WTC11 (cell line): ENCODE measurements around the gene MAN2B1. TPM values are rescaled to one million over a fixed set of nuclear protein-coding genes. Genes with fewer than 3 reads are reported as not detected.

Experiments
- ATAC-seq: fragments of 200-7000 bp; cut with Tn5 transposase; 2 replicates; pipeline ENCODE4 v1.10.0; 2021; ENCODE audit warnings: mild to moderate bottlenecking, moderate library complexity
- CTCF ChIA-PET: fragments of 300-600 bp; sonication (Branson Sonifier 250); formaldehyde crosslinking; loops from one replicate; lab custom pipeline; 2021; ENCODE audit warnings: antibody characterized with exemption; lab: Charles Lee
- POLR2A ChIA-PET: fragments of 350-600 bp; sonication (Branson Sonifier 250); formaldehyde crosslinking; loops from one replicate; lab custom pipeline; 2021; ENCODE audit warnings: antibody characterized with exemption; lab: Charles Lee
- DNase-seq: peaks from one replicate; pipeline ENCODE4 v3.0.0; 2021; ENCODE audit warnings: low spot score
- H3K27ac Mint-ChIP-seq: 2 replicates; pipeline ENCODE4 v1.8.0; 2021; ENCODE audit warnings: mixed read lengths
- H3K27me3 Mint-ChIP-seq: 2 replicates; pipeline ENCODE4 v1.8.0; 2021; ENCODE audit warnings: low read depth, mild to moderate bottlenecking, moderate library complexity, mixed read lengths
- H3K36me3 Mint-ChIP-seq: 2 replicates; pipeline ENCODE4 v1.8.0; 2021; ENCODE audit warnings: mixed read lengths
- H3K4me1 Mint-ChIP-seq: 2 replicates; pipeline ENCODE4 v1.8.0; 2022; ENCODE audit warnings: mixed read lengths
- H3K4me3 Mint-ChIP-seq: 2 replicates; pipeline ENCODE4 v1.8.0; 2021; ENCODE audit warnings: mild to moderate bottlenecking, moderate library complexity, mixed read lengths
- H3K9me3 Mint-ChIP-seq: 2 replicates; pipeline ENCODE4 v1.8.0; 2021; ENCODE audit warnings: mixed read lengths
- ARID4B ChIP-seq: sonication (generic); formaldehyde crosslinking; IDR thresholded peaks from 2 replicates; pipeline ENCODE4 v1.8.0; 2023; ENCODE audit warnings: missing genetic modification reagents, mild to moderate bottlenecking, borderline replicate concordance
- ATF3 ChIP-seq: sonication (generic); formaldehyde crosslinking; conservative IDR thresholded peaks from 2 replicates; pipeline ENCODE4 v1.8.1; 2022; ENCODE audit warnings: mild to moderate bottlenecking, missing genetic modification reagents
- CDX4 ChIP-seq: fragments of 250-450 bp; sonication (Bioruptor Pico); IDR thresholded peaks from 2 replicates; pipeline ENCODE4 v1.9.0; 2021; ENCODE audit warnings: moderate library complexity, mild to moderate bottlenecking, inconsistent platforms, borderline replicate concordance
- CREB1 ChIP-seq: sonication (generic); formaldehyde crosslinking; IDR thresholded peaks from 2 replicates; pipeline ENCODE4 v1.8.0; 2023; ENCODE audit warnings: mild to moderate bottlenecking, missing genetic modification reagents
- ELF4 ChIP-seq: sonication (generic); formaldehyde crosslinking; IDR thresholded peaks from 2 replicates; pipeline ENCODE4 v1.8.1; 2022; ENCODE audit warnings: low read depth, mild to moderate bottlenecking, moderate library complexity, missing genetic modification reagents
- ERG ChIP-seq: fragments of 250-450 bp; sonication (Bioruptor Pico); IDR thresholded peaks from 2 replicates; pipeline ENCODE4 v1.8.0; 2021; ENCODE audit warnings: mild to moderate bottlenecking
- ETV6 ChIP-seq: sonication (generic); formaldehyde crosslinking; IDR thresholded peaks from 2 replicates; pipeline ENCODE4 v1.8.1; 2022; ENCODE audit warnings: mild to moderate bottlenecking, missing genetic modification reagents
- FOXP1 ChIP-seq: sonication (generic); formaldehyde crosslinking; IDR thresholded peaks from 2 replicates; pipeline ENCODE4 v1.8.0; 2022; ENCODE audit warnings: missing genetic modification reagents, mild to moderate bottlenecking, moderate library complexity, borderline replicate concordance
- JAZF1 ChIP-seq: fragments of 250-450 bp; sonication (Bioruptor Pico); IDR thresholded peaks from 2 replicates; pipeline ENCODE4 v1.9.0; 2021; ENCODE audit warnings: moderate library complexity, mild to moderate bottlenecking, inconsistent platforms
- JUN ChIP-seq: sonication (generic); formaldehyde crosslinking; IDR thresholded peaks from 2 replicates; pipeline ENCODE4 v1.8.0; 2023; ENCODE audit warnings: mild to moderate bottlenecking, missing genetic modification reagents
- MLX ChIP-seq: sonication (generic); formaldehyde crosslinking; IDR thresholded peaks from 2 replicates; pipeline ENCODE4 v1.8.1; 2023; ENCODE audit warnings: mild to moderate bottlenecking, missing genetic modification reagents, moderate library complexity
- NR1H2 ChIP-seq: sonication (generic); formaldehyde crosslinking; IDR thresholded peaks from 2 replicates; pipeline ENCODE4 v1.9.0; 2021; ENCODE audit warnings: mild to moderate bottlenecking, moderate library complexity, missing genetic modification reagents
- NR3C1 ChIP-seq: sonication (generic); formaldehyde crosslinking; conservative IDR thresholded peaks from 2 replicates; pipeline ENCODE4 v1.8.1; 2023; ENCODE audit warnings: low read depth, mild to moderate bottlenecking, missing genetic modification reagents
- PRRX2 ChIP-seq: fragments of 250-450 bp; sonication (Bioruptor Pico); IDR thresholded peaks from 2 replicates; pipeline ENCODE4 v1.8.0; 2021; ENCODE audit warnings: mild to moderate bottlenecking
- RELA ChIP-seq: sonication (generic); formaldehyde crosslinking; IDR thresholded peaks from 2 replicates; pipeline ENCODE4 v1.8.1; 2022; ENCODE audit warnings: missing genetic modification reagents, mild to moderate bottlenecking, borderline replicate concordance
- TCF7 ChIP-seq: sonication (generic); formaldehyde crosslinking; IDR thresholded peaks from 2 replicates; pipeline ENCODE4 v1.8.0; 2022; ENCODE audit warnings: mild to moderate bottlenecking, low read depth, missing genetic modification reagents, moderate library complexity
- TEAD4 ChIP-seq: sonication (generic); formaldehyde crosslinking; IDR thresholded peaks from 2 replicates; pipeline ENCODE4 v1.8.0; 2022; ENCODE audit warnings: mild to moderate bottlenecking, missing genetic modification reagents
- USF1 ChIP-seq: sonication (generic); formaldehyde crosslinking; IDR thresholded peaks from 2 replicates; pipeline ENCODE4 v1.8.0; 2022; ENCODE audit warnings: mild to moderate bottlenecking, missing genetic modification reagents
- ZBTB21 ChIP-seq: sonication (generic); formaldehyde crosslinking; IDR thresholded peaks from 2 replicates; pipeline ENCODE4 v1.8.1; 2023; ENCODE audit warnings: mild to moderate bottlenecking, missing genetic modification reagents, borderline replicate concordance
- ZBTB43 ChIP-seq: sonication (generic); formaldehyde crosslinking; IDR thresholded peaks from 2 replicates; pipeline ENCODE4 v1.8.1; 2023; ENCODE audit warnings: mild to moderate bottlenecking, missing genetic modification reagents
- ZNF263 ChIP-seq: sonication (generic); formaldehyde crosslinking; IDR thresholded peaks from 2 replicates; pipeline ENCODE4 v1.8.1; 2022; ENCODE audit warnings: low read depth, mild to moderate bottlenecking, moderate library complexity, missing genetic modification reagents
- ZNF416 ChIP-seq: fragments of 250-450 bp; sonication (Bioruptor Pico); IDR thresholded peaks from 2 replicates; pipeline ENCODE4 v1.9.0; 2021; ENCODE audit warnings: mild to moderate bottlenecking, inconsistent platforms
- ZNF423 ChIP-seq: fragments of 250-450 bp; sonication (Bioruptor Pico); IDR thresholded peaks from 2 replicates; pipeline ENCODE4 v2.1.2; 2022; ENCODE audit warnings: mild to moderate bottlenecking, moderate library complexity
- total RNA-seq: library from RNA; stranded (reverse); gene quantifications from 3 replicates; pipeline ENCODE4 v1.2.3, GENCODE V29; 2021

Gene MAN2B1
- total RNA-seq, 1 experiment from 2014 or later: 73.4 TPM

GRCh38 chr19:12636631-12637030 lies 29.9 kb downstream of the MAN2B1 start:
- TF ChIP-seq ATF3 (no peak), CDX4 (CRISPR knock-in tag) (no peak), ARID4B (CRISPR knock-in tag) (no peak), NR1H2 (CRISPR knock-in tag) (no peak), MLX (CRISPR knock-in tag) (no peak), ZNF423 (CRISPR knock-in tag) (no peak), USF1 (no peak), ZBTB43 (CRISPR knock-in tag) (no peak), ZBTB21 (no peak), NR3C1 (CRISPR knock-in tag) (no peak), PRRX2 (CRISPR knock-in tag) (no peak), ETV6 (no peak), ZNF416 (CRISPR knock-in tag) (no peak), TCF7 (CRISPR knock-in tag) (no peak), ERG (no peak), TEAD4 (no peak)
- Mint-ChIP-seq H3K4me1 (0 out of 2 replicates have a peak, but pooled peaks cover 7% of the 10 kb centered on the region), H3K9me3 (no peaks in the 10 kb centered on the region), H3K36me3 (no peaks in the 10 kb centered on the region), H3K27me3 (peaks cover 13% of the 10 kb centered on the region; the same call in 1 of the 2 replicates), H3K27ac (no peak overlapping the region), H3K4me3 (no peak overlapping the region)
- POLR2A ChIA-PET: no interaction called here
- CTCF ChIA-PET: no interaction called here
- no peak for DNase-seq
- no peak for ATAC-seq

- H3K27me3 Mint-ChIP-seq: no peaks in the 10 kb centered on the region; the same call in 1 of the 2 replicates
- ChIA-PET CTCF (no interaction called here), POLR2A (no interaction called here)
- no peaks in the 10 kb centered on the region for H3K4me1 Mint-ChIP-seq
- H3K4me3 Mint-ChIP-seq: no peak overlapping the region
- peaks cover 31% of the 10 kb centered on the region for H3K9me3 Mint-ChIP-seq
- DNase-seq (no peak), ATAC-seq (no peak)
- H3K27ac Mint-ChIP-seq: no peak overlapping the region
- peaks cover 66% of the 10 kb centered on the region for H3K36me3 Mint-ChIP-seq
- TF ChIP-seq CREB1 (no peak), ZBTB43 (CRISPR knock-in tag) (no peak), ZNF263 (no peak), ELF4 (CRISPR knock-in tag) (no peak), JAZF1 (CRISPR knock-in tag) (no peak), RELA (CRISPR knock-in tag) (no peak), ZBTB21 (no peak), FOXP1 (CRISPR knock-in tag) (no peak), MLX (CRISPR knock-in tag) (no peak), JUN (CRISPR knock-in tag) (no peak)
Measured at GRCh38 chr19:12629215-12629614, 37.3 kb downstream of the MAN2B1 start.
